Stimulated activated CD8-positive, alpha-beta memory T cell treated with anti-CD3 and anti-CD28 coated beads, Interleukin-4, amount 100 ng/mL, for 48 hours (primary cell): ENCODE results near the gene SFXN4.

ENCODE experiments used
- DNase-seq: peaks from one replicate; pipeline ENCODE4 v3.0.0-alpha.2; 2020

The SFXN4 gene

GRCh38 chr10:119165171-119166117, at the start of gene SFXN4:
Gene SFXN4 (minus strand): TSS chr10:119165714. CDS start chr10:119165647, 67 bp downstream.
- peak; percentile 84 for DNase-seq

- DNase-seq, result no peak
Measured at GRCh38 chr10:119211625-119212441, 46.3 kb upstream of the SFXN4 start.

- no peak for DNase-seq
Measured at GRCh38 chr10:119211176-119211575, 45.7 kb upstream of the SFXN4 start.

- no peak for DNase-seq
Measured at GRCh38 chr10:119210633-119211032, 45.1 kb upstream of the SFXN4 start.

- DNase-seq, result no peak
Measured at GRCh38 chr10:119209736-119210355, 44.3 kb upstream of the SFXN4 start.

- DNase-seq, result peak; percentile 78
Measured at GRCh38 chr10:119209035-119209735, 43.7 kb upstream of the SFXN4 start.

- DNase-seq, result no peak
Measured at GRCh38 chr10:119208553-119208940, 43.0 kb upstream of the SFXN4 start.

GRCh38 chr10:119207713-119208552, 42.4 kb upstream of the SFXN4 start:
- DNase-seq, result peak; percentile 57

- DNase-seq, result peak; percentile 93
Measured at GRCh38 chr10:119207366-119207666, 41.8 kb upstream of the SFXN4 start, which contains the start of gene GRK5. Gene GRK5 (plus strand): TSS chr10:119207571. CDS start chr10:119207918, 347 bp downstream.

GRCh38 chr10:119206603-119207365, 41.3 kb upstream of the SFXN4 start:
- peak; percentile 77 for DNase-seq

GRCh38 chr10:119205894-119206602, 40.5 kb upstream of the SFXN4 start:
- peak; percentile 67 for DNase-seq

- no peak for DNase-seq
Measured at GRCh38 chr10:119203006-119203405, 37.5 kb upstream of the SFXN4 start.

- DNase-seq, result no peak
Measured at GRCh38 chr10:119201233-119201632, 35.7 kb upstream of the SFXN4 start.

- peak; percentile 53 for DNase-seq
Measured at GRCh38 chr10:119199231-119199992, 33.9 kb upstream of the SFXN4 start.

GRCh38 chr10:119198438-119198837, 32.9 kb upstream of the SFXN4 start:
- peak; percentile 59 for DNase-seq

GRCh38 chr10:119197921-119198320, 32.4 kb upstream of the SFXN4 start:
- DNase-seq, result no peak

- DNase-seq, result no peak
Measured at GRCh38 chr10:119191881-119192280, 26.4 kb upstream of the SFXN4 start.

- no peak for DNase-seq
Measured at GRCh38 chr10:119190954-119191785, 25.7 kb upstream of the SFXN4 start.
